Measurements from ENCODE around the gene AQP12A. TPM values are rescaled to one million over a fixed set of nuclear protein-coding genes. Genes with fewer than 3 reads are reported as not detected.

Gene AQP12A
- total RNA-seq, 1 experiment from 2014 or later = not detected

- no TSS peak for BruUV-seq (replicated peaks)
- no peak for ATAC-seq
- H3K27me3 ChIP-seq (ENCODE audit: insufficient read depth, low read length) = no peaks in the 10 kb centered on the region
Observed at GRCh38 chr2:240718896-240719490, 27.3 kb downstream of the AQP12A start.

More at GRCh38 chr2:240718896-240719490, 27.3 kb downstream of the AQP12A start:
- no peak overlapping the region for H3K4me2 ChIP-seq (ENCODE audit: low read length)
- no peak overlapping the region for H3K9ac ChIP-seq (ENCODE audit: low read length)
- DNase-seq (ENCODE audit: low read depth, low spot score) = no peak
- no peaks in the 10 kb centered on the region for H3K4me1 ChIP-seq (ENCODE audit: control insufficient read depth in 1 of 2, insufficient read depth in 2 of 2, low read length in 2 of 2)
- no peaks in the 10 kb centered on the region for H4K20me1 ChIP-seq (ENCODE audit: insufficient read depth)
- no peak for TF ChIP-seq JUND (IDR thresholded peaks at IDR 0.05)
- TF ChIP-seq POLR2AphosphoS5 (IDR thresholded peaks at IDR 0.05; ENCODE audit: low read depth, low read length) = no peak
- TF ChIP-seq SRF (IDR thresholded peaks at IDR 0.05; ENCODE audit: low read depth) = no peak
- TF ChIP-seq RAD21 (IDR thresholded peaks at IDR 0.05; ENCODE audit: low read depth) = no peak
- no peak for TF ChIP-seq FOSL1 (IDR thresholded peaks at IDR 0.05; ENCODE audit: low read depth)
- no peak for TF ChIP-seq SIN3A (IDR thresholded peaks at IDR 0.05; ENCODE audit: low read depth)
- no peak for TF ChIP-seq CBX3 (IDR thresholded peaks at IDR 0.05; ENCODE audit: low read depth)
- TF ChIP-seq EGR1 (IDR thresholded peaks at IDR 0.05; ENCODE audit: low read depth) = no peak
- no peak for TF ChIP-seq ZFX (IDR thresholded peaks at IDR 0.05)
- TF ChIP-seq EZH2phosphoT487 (IDR thresholded peaks at IDR 0.05; ENCODE audit: borderline replicate concordance) = no peak
- TF ChIP-seq CEBPB (IDR thresholded peaks at IDR 0.05; ENCODE audit: low read depth) = no peak
- TF ChIP-seq MAX (IDR thresholded peaks at IDR 0.05) = no peak
- no peak for TF ChIP-seq REST (IDR thresholded peaks at IDR 0.05; ENCODE audit: low read depth)
- TF ChIP-seq ATF3 (IDR thresholded peaks at IDR 0.05) = no peak
- TF ChIP-seq EZH2 (IDR thresholded peaks at IDR 0.05) = no peak
- no peak for TF ChIP-seq CTCF (IDR thresholded peaks at IDR 0.05 in 2 of 3, conservative IDR thresholded peaks at IDR 0.05 in 1 of 3; ENCODE audit: borderline replicate concordance in 1 of 3, insufficient read depth in 1 of 3, low read depth in 2 of 3, low read length in 2 of 3)
- TF ChIP-seq YY1 (IDR thresholded peaks at IDR 0.05; ENCODE audit: extremely low read depth, insufficient replicate concordance, low read depth, low read length) = no peak
- TF ChIP-seq ZNF274 (IDR thresholded peaks at IDR 0.05; ENCODE audit: low read depth, low read length) = no peak
- TF ChIP-seq ZBTB33 (IDR thresholded peaks at IDR 0.05; ENCODE audit: extremely low read depth, insufficient replicate concordance, low read length) = no peak
- ChIA-PET RAD21 (ENCODE audit: low non-redundant PET in 1 of 2, low total read pairs in 2 of 2, uncharacterized antibody in 2 of 2, unreplicated experiment in 2 of 2) (no interaction called here), POLR2A (no interaction called here), CTCF (no interaction called here)
- no peaks in the 10 kb centered on the region for H3K36me3 ChIP-seq (ENCODE audit: control insufficient read depth in 1 of 2, insufficient read depth in 2 of 2, low read length in 2 of 2)
- H3K27ac ChIP-seq (ENCODE audit: low read depth, low read length) = no peak overlapping the region
- H3K9me3 ChIP-seq (ENCODE audit: control insufficient read depth in 1 of 2, insufficient read depth in 1 of 2, low read depth in 1 of 2, low read length in 2 of 2) = no peaks in the 10 kb centered on the region
- intact Hi-C loops (cut with micrococcal nuclease) = no loop called here
- H3K9me2 ChIP-seq (ENCODE audit: insufficient read depth) = no peaks in the 10 kb centered on the region
- H2AFZ ChIP-seq (ENCODE audit: low read depth, low read length, poor library complexity, severe bottlenecking) = no peak overlapping the region
- H3K79me2 ChIP-seq (ENCODE audit: insufficient read depth, low read length) = no peaks in the 10 kb centered on the region
- H3K4me3 ChIP-seq (replicated peaks in 1 of 2; ENCODE audit: low read depth in 1 of 2, low read length in 2 of 2) = no peak overlapping the region

All from HCT116 (cell line).